ENCODE measurements around the gene GTSF1L.

GTSF1L gene

GRCh38 chr20:43676368-43676767 is 50.4 kb downstream of the GTSF1L start:
- no peak for TF ChIP-seq CTCF (IDR thresholded peaks at IDR 0.05; ENCODE audit: insufficient read depth, missing control alignments)
- DNase-seq (ENCODE audit: insufficient read length, low spot score): no peak
- FAIRE-seq: no peak
